GM12865 (cell line): ENCODE data around the gene SORCS2.

Experiments
- DNase-seq: peaks from one replicate; pipeline ENCODE4 v3.0.0; 2010; ENCODE audit warnings: low read depth
- H3K4me3 ChIP-seq: 2 replicates; pipeline ENCODE4 v1.5.1; 2011; ENCODE audit warnings: mild to moderate bottlenecking, low read depth, low read length, control low read depth
- TF ChIP-seq, protein P1 (sequence below): IDR thresholded peaks from 2 replicates; pipeline ENCODE4 v1.5.1; 2011; ENCODE audit warnings: low read length, control low read depth, low read depth, inconsistent platforms; ENCODE audit not compliant: insufficient read depth; ENCODE audit errors: missing control alignments

Gene SORCS2

DNA sequence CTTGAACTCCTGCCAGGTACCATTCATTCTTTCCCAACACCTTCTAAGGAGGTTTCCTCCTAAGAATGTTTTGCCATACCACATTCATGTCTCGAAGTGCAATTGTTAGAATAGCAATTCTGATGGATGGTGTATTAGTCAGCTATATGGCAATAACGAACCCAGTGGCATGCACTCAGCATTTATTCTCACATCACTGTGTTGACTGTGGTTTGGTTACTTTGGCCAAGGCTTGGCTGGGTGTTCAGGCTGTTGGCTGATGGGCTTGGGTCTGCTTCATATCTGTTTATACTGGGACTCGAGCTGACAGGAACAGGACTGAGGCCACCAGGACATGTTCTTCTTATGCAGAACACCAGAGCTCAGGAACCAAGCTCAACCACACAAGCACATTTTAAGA is 210.7 kb downstream of the SORCS2 start:
- no peak overlapping the region for H3K4me3 ChIP-seq
- TF ChIP-seq, protein P1, sequence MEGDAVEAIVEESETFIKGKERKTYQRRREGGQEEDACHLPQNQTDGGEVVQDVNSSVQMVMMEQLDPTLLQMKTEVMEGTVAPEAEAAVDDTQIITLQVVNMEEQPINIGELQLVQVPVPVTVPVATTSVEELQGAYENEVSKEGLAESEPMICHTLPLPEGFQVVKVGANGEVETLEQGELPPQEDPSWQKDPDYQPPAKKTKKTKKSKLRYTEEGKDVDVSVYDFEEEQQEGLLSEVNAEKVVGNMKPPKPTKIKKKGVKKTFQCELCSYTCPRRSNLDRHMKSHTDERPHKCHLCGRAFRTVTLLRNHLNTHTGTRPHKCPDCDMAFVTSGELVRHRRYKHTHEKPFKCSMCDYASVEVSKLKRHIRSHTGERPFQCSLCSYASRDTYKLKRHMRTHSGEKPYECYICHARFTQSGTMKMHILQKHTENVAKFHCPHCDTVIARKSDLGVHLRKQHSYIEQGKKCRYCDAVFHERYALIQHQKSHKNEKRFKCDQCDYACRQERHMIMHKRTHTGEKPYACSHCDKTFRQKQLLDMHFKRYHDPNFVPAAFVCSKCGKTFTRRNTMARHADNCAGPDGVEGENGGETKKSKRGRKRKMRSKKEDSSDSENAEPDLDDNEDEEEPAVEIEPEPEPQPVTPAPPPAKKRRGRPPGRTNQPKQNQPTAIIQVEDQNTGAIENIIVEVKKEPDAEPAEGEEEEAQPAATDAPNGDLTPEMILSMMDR: no peak
- DNase-seq: no peak

DNA sequence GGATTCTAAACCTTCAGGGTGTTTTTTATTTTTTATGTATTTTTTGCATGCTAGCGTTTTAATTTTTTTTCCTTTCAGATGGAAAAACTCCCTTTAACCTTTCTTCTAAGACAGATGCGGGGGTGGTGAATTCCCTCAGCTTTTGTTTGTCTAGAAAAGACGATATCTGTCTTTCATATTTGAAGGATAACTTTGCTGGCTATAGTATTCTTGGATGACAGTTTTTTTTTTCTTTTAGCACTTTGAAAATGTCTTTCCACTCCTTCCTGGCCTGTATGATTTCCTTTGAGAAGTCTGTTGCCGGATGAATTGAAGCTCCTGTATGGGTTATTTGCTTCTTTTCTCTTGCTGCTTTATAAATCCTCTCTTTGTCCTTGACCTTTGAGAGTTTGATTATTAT is 215.8 kb downstream of the SORCS2 start:
- TF ChIP-seq, protein P1: no peak
- no peak for DNase-seq
- H3K4me3 ChIP-seq: no peak overlapping the region

DNA sequence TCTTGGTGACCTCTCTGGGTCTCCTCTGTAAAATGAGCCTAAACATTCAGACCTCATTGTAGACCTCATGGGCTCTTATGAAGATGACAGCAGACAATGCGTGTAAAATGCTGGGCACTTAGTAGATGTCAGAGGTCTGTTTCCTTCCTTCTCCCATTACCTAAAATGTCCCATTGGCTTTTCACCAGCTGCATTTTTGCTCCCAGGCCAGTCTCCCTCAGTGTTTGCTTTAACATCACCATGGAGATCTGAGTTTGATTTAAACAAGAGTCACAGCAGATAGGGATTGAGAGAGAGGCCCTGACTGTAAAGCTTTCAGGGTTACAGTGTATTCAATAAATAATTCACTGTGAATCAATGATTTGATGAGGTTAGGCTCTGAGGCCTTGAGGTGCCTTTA is 218.1 kb downstream of the SORCS2 start:
- no peak overlapping the region for H3K4me3 ChIP-seq
- TF ChIP-seq, protein P1: no peak
- no peak for DNase-seq

DNA sequence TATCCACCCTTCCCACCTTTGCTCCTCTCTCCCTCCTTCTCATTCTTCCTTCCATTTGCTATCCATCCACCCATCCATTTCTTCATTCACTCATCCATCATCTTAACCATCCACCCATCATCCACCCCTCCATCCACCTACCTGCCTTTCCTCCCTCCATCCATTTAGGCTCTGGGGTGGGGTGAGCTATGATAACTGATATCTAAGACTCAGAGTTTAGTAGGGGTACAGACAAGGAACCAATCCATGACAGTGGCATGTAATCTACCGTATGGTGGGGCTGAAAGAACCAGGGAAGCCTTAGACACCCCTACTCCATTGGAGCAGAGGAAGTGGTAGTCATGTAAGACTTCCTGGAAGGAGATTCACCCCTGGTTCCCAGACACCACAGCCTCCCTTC is 219.2 kb downstream of the SORCS2 start:
- TF ChIP-seq, protein P1: no peak
- no peak for DNase-seq
- H3K4me3 ChIP-seq: no peak overlapping the region

DNA sequence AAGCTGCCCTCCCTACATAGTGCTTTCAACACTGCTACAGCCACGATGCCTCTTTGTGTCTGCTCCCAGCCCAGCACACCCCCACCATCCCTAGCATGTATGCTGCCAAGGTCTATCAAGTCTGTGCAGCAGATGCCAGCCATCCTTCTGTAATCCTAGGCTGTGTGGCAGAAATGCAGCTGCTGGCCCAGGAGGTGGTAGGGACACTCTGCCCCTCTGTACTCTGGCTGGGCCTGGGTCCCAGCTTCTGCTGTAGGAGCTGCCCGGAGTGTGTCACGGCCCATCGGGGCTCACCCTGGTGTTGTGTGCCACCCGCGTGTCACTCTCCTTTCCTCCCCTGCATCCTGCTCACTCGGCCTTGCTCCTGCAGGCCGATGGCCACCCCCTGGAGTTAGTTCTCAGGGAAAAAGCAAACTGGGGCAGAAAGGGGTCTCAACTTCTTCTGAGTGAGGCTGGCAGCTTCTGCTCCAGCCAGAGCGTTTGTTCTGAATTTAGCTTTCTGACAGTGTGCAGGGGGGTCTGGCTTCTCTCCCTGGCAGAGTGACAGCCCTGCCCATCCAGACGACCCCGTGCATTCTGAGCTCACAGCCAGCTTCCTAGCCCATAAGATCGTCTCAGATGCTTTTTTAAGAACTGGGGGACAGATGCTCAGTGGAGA is 219.7 kb downstream of the SORCS2 start:
- H3K4me3 ChIP-seq: no peak overlapping the region
- no peak for DNase-seq
- TF ChIP-seq, protein P1: no peak

DNA sequence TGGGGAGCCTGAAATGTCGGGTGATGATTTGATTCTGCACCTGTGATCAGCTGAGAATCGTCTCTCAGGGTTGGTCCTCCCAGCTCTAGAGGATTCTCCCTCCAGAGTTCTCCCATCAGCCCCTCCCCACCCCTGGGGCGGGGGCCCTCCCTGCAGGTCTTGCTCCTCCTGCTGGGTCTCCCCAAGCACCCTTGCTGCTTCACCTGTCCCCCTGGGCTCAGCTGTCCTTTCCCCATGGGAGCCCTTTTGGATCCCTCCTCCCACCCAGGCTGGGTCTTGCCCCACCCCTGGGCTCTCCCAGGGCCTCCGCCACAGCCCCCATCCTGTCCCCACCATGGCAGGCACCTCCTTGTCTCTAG is 220.2 kb downstream of the SORCS2 start:
- H3K4me3 ChIP-seq: no peak overlapping the region
- no peak for DNase-seq
- TF ChIP-seq, protein P1: no peak

DNA sequence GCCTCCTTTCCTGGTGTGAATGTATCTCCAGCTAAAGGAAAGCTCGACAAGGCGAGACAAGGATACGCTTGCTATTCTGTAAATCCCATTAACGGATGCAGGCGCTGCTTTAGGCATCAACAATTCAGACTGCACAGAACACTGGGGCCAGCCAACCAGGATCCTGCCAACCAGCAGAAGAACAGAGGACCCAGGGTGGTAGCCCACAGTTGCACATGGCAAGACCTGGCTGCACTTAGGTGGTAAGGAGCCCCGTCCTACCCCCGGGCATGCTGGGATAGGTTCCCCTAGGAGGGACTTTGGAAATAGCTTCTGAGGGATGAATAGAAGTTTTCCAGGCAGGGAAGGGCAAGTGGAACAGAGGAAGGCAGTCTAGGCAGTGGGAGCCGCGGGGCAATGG is 221.7 kb downstream of the SORCS2 start:
- no peak for DNase-seq
- no peak overlapping the region for H3K4me3 ChIP-seq
- TF ChIP-seq, protein P1: no peak
